H1 (cell line): Measurements from ENCODE around the gene TOM1. TPM values are rescaled to one million over a fixed set of nuclear protein-coding genes. Genes with fewer than 3 reads are reported as not detected.
A peak's percentile ranks its signal among the peaks of the same experiment; 100 is the strongest.

Experiments used
- CTCF ChIA-PET: fragments of 300-600 bp; sonication (Branson Sonifier 250); formaldehyde crosslinking; loops from one replicate; lab custom pipeline; 2021; ENCODE audit not compliant: partially characterized antibody; lab: Charles Lee
- POLR2A ChIA-PET: fragments of 300-600 bp; sonication (Branson Sonifier 250); formaldehyde crosslinking; loops from one replicate; lab custom pipeline; 2021; ENCODE audit warnings: inconsistent platforms; ENCODE audit not compliant: partially characterized antibody; lab: Charles Lee
- DNase-seq, 2 experiments: peaks; one replicate each; pipeline versions ENCODE4 v3.0.0 to v3.0.0-alpha.2; 2010 to 2022; ENCODE audit warnings: low spot score in 2 of 2, low read depth in 1 of 2, mixed read lengths in 1 of 2
- FAIRE-seq: peaks from 2 replicates; lab custom pipeline; 2011; peaks lifted over from hg19 to GRCh38; lab: Jason Lieb, UNC
- H2AFZ ChIP-seq: 2 replicates; pipeline ENCODE4 v1.8.1; 2012; ENCODE audit warnings: low read length, inconsistent platforms
- H2AK5ac ChIP-seq: 2 replicates; pipeline ENCODE4 v1.6.1; 2013; ENCODE audit warnings: low read depth, low read length
- H2BK120ac ChIP-seq: replicated peaks from 2 replicates; pipeline ENCODE3; 2013; ENCODE audit warnings: low read depth, low read length, inconsistent platforms
- H2BK12ac ChIP-seq: 2 replicates; pipeline ENCODE4 v1.6.1; 2013; ENCODE audit warnings: low read depth, low read length
- H2BK15ac ChIP-seq: 2 replicates; pipeline ENCODE4 v1.6.1; 2013; ENCODE audit warnings: low read length
- H2BK20ac ChIP-seq: 2 replicates; pipeline ENCODE4 v1.6.1; 2013; ENCODE audit warnings: low read length
- H2BK5ac ChIP-seq: 2 replicates; pipeline ENCODE4 v1.6.1; 2013; ENCODE audit warnings: low read depth, low read length
- H3K14ac ChIP-seq: 2 replicates; pipeline ENCODE4 v1.6.1; 2013; ENCODE audit warnings: inconsistent platforms; ENCODE audit not compliant: insufficient read length
- H3K18ac ChIP-seq: 2 replicates; pipeline ENCODE4 v1.6.1; 2013; ENCODE audit warnings: low read length; ENCODE audit errors: extremely low read depth
- H3K23ac ChIP-seq: 2 replicates; pipeline ENCODE4 v1.6.1; 2013; ENCODE audit warnings: inconsistent platforms; ENCODE audit not compliant: insufficient read length
- H3K23me2 ChIP-seq: 2 replicates; pipeline ENCODE4 v1.6.1; 2013; ENCODE audit warnings: low read depth, low read length
- H3K27ac ChIP-seq: 2 replicates; pipeline ENCODE4 v1.6.1; 2011; ENCODE audit warnings: low read depth, low read length, inconsistent platforms
- H3K27me3 ChIP-seq, 4 experiments: replicated peaks in 1 of 4; 1 replicate in 1 of 4; 2 replicates in 3 of 4; pipeline versions ENCODE4 v1.6.1 to v1.8.1; 2011 to 2013; ENCODE audit warnings: low read length in 3 of 4, mild to moderate bottlenecking in 3 of 4, inconsistent platforms in 2 of 4, mixed read lengths in 2 of 4, moderate library complexity in 1 of 4; ENCODE audit not compliant: control insufficient read depth in 3 of 4, insufficient read depth in 3 of 4; ENCODE audit errors: extremely low read depth in 1 of 4
- H3K36me3 ChIP-seq, 4 experiments: 2 replicates each; pipeline versions ENCODE4 v1.6.1 to v1.8.1; 2011 to 2013; ENCODE audit warnings: mild to moderate bottlenecking in 4 of 4, low read length in 3 of 4, moderate library complexity in 2 of 4, control low read depth in 1 of 4, inconsistent platforms in 1 of 4; ENCODE audit not compliant: insufficient read depth in 4 of 4, control insufficient read depth in 2 of 4
- H3K4ac ChIP-seq: replicated peaks from 2 replicates; pipeline ENCODE3; 2013; ENCODE audit warnings: low read length, low read depth, mixed read lengths, inconsistent platforms; ENCODE audit not compliant: insufficient read length
- H3K4me1 ChIP-seq, 4 experiments: replicated peaks in 1 of 4; 1 replicate in 1 of 4; 2 replicates in 3 of 4; pipeline versions ENCODE4 v1.6.1 to v1.8.1; 2011 to 2013; ENCODE audit warnings: low read length in 3 of 4, inconsistent platforms in 2 of 4, mixed read lengths in 1 of 4; ENCODE audit not compliant: insufficient read depth in 4 of 4, control insufficient read depth in 3 of 4
- H3K4me2 ChIP-seq, 2 experiments: 2 replicates each; pipeline versions ENCODE4 v1.6.1 to v1.8.1; 2011 to 2013; ENCODE audit warnings: low read depth in 2 of 2, low read length in 2 of 2, control low read depth in 1 of 2, inconsistent platforms in 1 of 2, mild to moderate bottlenecking in 1 of 2; ENCODE audit not compliant: insufficient read depth in 1 of 2
- H3K4me3 ChIP-seq, 4 experiments: fragments of 200-600, 300-600 bp in 1 of 4; sonication (generic), shearing (Covaris generic), sonication (Bioruptor Twin) in 1 of 4; 2 replicates each; pipeline versions ENCODE4 v1.5.1 to v1.8.1; 2011 to 2016; ENCODE audit warnings: low read length in 4 of 4, low read depth in 3 of 4, control low read depth in 2 of 4, inconsistent platforms in 2 of 4, mild to moderate bottlenecking in 2 of 4, mixed read lengths in 1 of 4, moderate library complexity in 1 of 4; ENCODE audit not compliant: insufficient read depth in 2 of 4; ENCODE audit errors: extremely low read depth in 1 of 4
- H3K56ac ChIP-seq: replicated peaks from 2 replicates; pipeline ENCODE3; 2013; ENCODE audit warnings: low read depth, mild to moderate bottlenecking, mixed read lengths, low read length, inconsistent platforms; ENCODE audit not compliant: insufficient read length
- H3K79me1 ChIP-seq: 2 replicates; pipeline ENCODE4 v1.6.1; 2013; ENCODE audit warnings: low read depth, low read length, control low read depth
- H3K79me2 ChIP-seq, 2 experiments: 2 replicates each; pipeline versions ENCODE4 v1.6.1 to v1.8.1; 2012 to 2013; ENCODE audit warnings: low read length in 2 of 2, mild to moderate bottlenecking in 2 of 2, inconsistent platforms in 1 of 2; ENCODE audit not compliant: insufficient read depth in 2 of 2, control insufficient read depth in 1 of 2
- H3K9ac ChIP-seq, 4 experiments: replicated peaks in 1 of 4; 1 replicate in 1 of 4; 2 replicates in 3 of 4; pipeline versions ENCODE4 v1.6.1 to v1.8.1; 2011 to 2013; ENCODE audit warnings: low read depth in 3 of 4, low read length in 3 of 4, control low read depth in 2 of 4, mild to moderate bottlenecking in 2 of 4, moderate library complexity in 2 of 4, inconsistent platforms in 1 of 4; ENCODE audit errors: extremely low read depth in 1 of 4
- H3K9me3 ChIP-seq, 2 experiments: 2 replicates each; pipeline versions ENCODE4 v1.6.1 to v1.8.1; 2012 to 2013; ENCODE audit warnings: mild to moderate bottlenecking in 2 of 2, moderate library complexity in 2 of 2, control low read depth in 1 of 2, inconsistent platforms in 1 of 2, low read depth in 1 of 2, low read length in 1 of 2, mixed read lengths in 1 of 2; ENCODE audit not compliant: insufficient read depth in 2 of 2
- H4K20me1 ChIP-seq, 2 experiments: replicated peaks in 1 of 2; 2 replicates each; pipeline versions ENCODE3 to v1.8.1; 2011 to 2013; ENCODE audit warnings: inconsistent platforms in 2 of 2, low read length in 2 of 2, mild to moderate bottlenecking in 1 of 2; ENCODE audit not compliant: insufficient read depth in 2 of 2, control insufficient read depth in 1 of 2
- H4K5ac ChIP-seq: 2 replicates; pipeline ENCODE4 v1.6.1; 2013; ENCODE audit warnings: low read length, low read depth, mixed read lengths, inconsistent platforms; ENCODE audit not compliant: insufficient read length
- H4K8ac ChIP-seq: 2 replicates; pipeline ENCODE4 v1.8.0; 2013; ENCODE audit warnings: mild to moderate bottlenecking, moderate library complexity, low read length, inconsistent platforms; ENCODE audit not compliant: insufficient read depth; ENCODE audit errors: extremely low read depth
- H4K91ac ChIP-seq: replicated peaks from 2 replicates; pipeline ENCODE3; 2013; ENCODE audit warnings: low read length, mixed read lengths, inconsistent platforms; ENCODE audit not compliant: insufficient read length
- JUN ChIP-seq: IDR thresholded peaks from 2 replicates; pipeline ENCODE4 v1.6.1; 2011; ENCODE audit warnings: low read depth, mild to moderate bottlenecking, improper control_type of control experiment, low read length
- KDM4A ChIP-seq: IDR thresholded peaks from one replicate; pipeline ENCODE4 v1.7.1; 2012; ENCODE audit warnings: low read depth, mild to moderate bottlenecking, moderate library complexity, low read length, inconsistent platforms; ENCODE audit not compliant: severe bottlenecking
- MAFK ChIP-seq: IDR thresholded peaks from 2 replicates; pipeline ENCODE4 v1.6.1; 2012; ENCODE audit warnings: low read depth, mild to moderate bottlenecking, improper control_type of control experiment, low read length
- POU5F1 ChIP-seq: IDR thresholded peaks from 2 replicates; pipeline ENCODE4 v1.6.1; 2011; ENCODE audit warnings: low read depth, mild to moderate bottlenecking, low read length, moderate library complexity
- RFX5 ChIP-seq: IDR thresholded peaks from 2 replicates; pipeline ENCODE4 v1.6.1; 2011; ENCODE audit warnings: low read depth, low read length, improper control_type of control experiment, borderline replicate concordance
- SIX5 ChIP-seq: IDR thresholded peaks from 2 replicates; pipeline ENCODE4 v1.6.1; 2011; ENCODE audit warnings: mild to moderate bottlenecking, low read depth, low read length
- SRF ChIP-seq: IDR thresholded peaks from 2 replicates; pipeline ENCODE4 v1.6.1; 2011; ENCODE audit warnings: mild to moderate bottlenecking, low read depth, low read length, moderate library complexity
- TAF1 ChIP-seq: IDR thresholded peaks from 2 replicates; pipeline ENCODE4 v1.6.1; 2011; ENCODE audit warnings: mild to moderate bottlenecking, low read depth, low read length
- WGBS, 2 experiments: shearing (Covaris generic) in 1 of 2; methylation state at CpG; one replicate each; pipeline versions ENCODE4 v1.1.6 to v1.1.7; 2013 to 2015; ENCODE audit warnings: low lambda C conversion rate in 2 of 2, mixed read lengths in 2 of 2, inconsistent platforms in 1 of 2, low coverage in 1 of 2, missing lambda C conversion rate in 1 of 2; ENCODE audit not compliant: insufficient replicate concordance in 2 of 2, insufficient coverage in 1 of 2, insufficient read length in 1 of 2; ENCODE audit errors: extremely low coverage in 1 of 2, missing lambda C conversion rate in 1 of 2; 5-methylcytosine and 5-hydroxymethylcytosine counted together
- polyA plus RNA-seq, 7 experiments: library from polyadenylated mRNA; depleted of rRNA in 3 of 7; stranded (reverse) in 5 of 7; unstranded in 2 of 7; fragments of >200 nt in 5 of 7; fragments of 200-250 nt in 2 of 7; gene quantifications; 1 replicate in 5 of 7; 2 replicates in 1 of 7; 4 replicates in 1 of 7; pipeline versions ENCODE4 v1.2.1 to v1.2.3, GENCODE V29; 2011 to 2013; ENCODE audit warnings: missing spikeins in 2 of 7, mixed read lengths in 2 of 7
- total RNA-seq: library from RNA; stranded (reverse); fragmentation: NEBNext Ultra II Directional; extraction: Animal tissue kit (Norgen Biotek cat#: 25700); gene quantifications from 2 replicates; pipeline ENCODE4 v1.2.1, GENCODE V29; 2021
- TF ChIP-seq, protein P1 (sequence below): IDR thresholded peaks from 2 replicates; pipeline ENCODE4 v1.6.1; 2012; ENCODE audit warnings: inconsistent platforms
- TF ChIP-seq, protein P2 (sequence below): IDR thresholded peaks from 2 replicates; pipeline ENCODE4 v1.6.1; 2011; ENCODE audit warnings: low read length, improper control_type of control experiment

Gene TOM1
- total and polyA plus RNA-seq, 2 of the 8 experiments (the other 6 are each of a cell fraction or from before 2014, with no cell fraction given) = 25.1 to 39.2 TPM

DNA sequence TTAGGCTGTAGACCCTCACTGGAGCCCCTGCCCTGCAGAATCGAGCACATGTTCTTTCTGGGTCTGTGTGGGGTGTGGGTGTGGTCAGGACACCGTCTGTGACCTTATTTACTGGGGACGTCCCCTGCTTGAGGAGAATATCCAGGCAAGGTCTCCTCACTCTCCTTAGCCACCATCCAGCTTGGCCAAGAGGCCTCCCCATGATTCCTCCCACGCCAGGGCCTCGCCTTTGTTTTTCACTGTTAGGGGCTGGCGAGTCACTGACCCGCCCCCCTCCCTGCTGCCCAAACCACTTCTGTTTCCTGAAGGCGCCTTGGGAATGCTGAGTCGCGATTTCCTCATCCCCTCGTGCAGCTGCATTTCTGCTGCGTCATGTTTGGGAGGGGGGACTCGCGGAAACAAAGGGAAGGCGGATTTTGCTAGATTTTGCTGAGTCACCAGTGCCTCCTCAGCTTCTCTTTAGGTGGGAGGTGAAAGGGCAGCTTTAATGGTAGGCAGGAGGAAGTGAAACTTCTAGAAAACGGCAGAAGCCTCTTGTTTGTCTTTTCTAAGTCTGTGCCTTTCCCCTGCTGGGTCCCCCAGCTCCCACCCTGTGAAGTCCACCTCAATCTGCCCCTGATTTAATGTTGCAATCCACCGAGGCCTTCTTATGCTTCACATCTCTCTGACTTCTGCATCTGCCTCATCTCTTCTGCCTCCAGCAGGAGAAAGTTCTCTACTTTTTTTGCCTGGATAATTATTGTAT, 77.2 kb downstream of the TOM1 start:
- 12% methylated on average over 16 of the region's 17 CpGs; no CpG with 5 or more reads in 1 of the 2 experiments for WGBS, 2 experiments
- no peak overlapping the region for H2AFZ ChIP-seq
- H2BK15ac ChIP-seq = peak overlapping the region; percentile 97
- peak overlapping the region; percentile 99 for H2BK12ac ChIP-seq
- peak overlapping the region; percentile 96 for H3K18ac ChIP-seq
- 0 out of 2 replicates have a peak overlapping the region, but pooled peaks have one; percentile 82 for H2AK5ac ChIP-seq
- peak overlapping the region in 3 of 4 experiments; percentile 58 to 68 (median 60); a peak in 5 of 7 replicates for H3K9ac ChIP-seq
- no peak overlapping the region for H3K14ac ChIP-seq
- H4K5ac ChIP-seq = peak overlapping the region; percentile 52
- no peaks in the 10 kb centered on the region for H4K20me1 ChIP-seq
- 0 out of 2 replicates have a peak overlapping the region, but pooled peaks have one; percentile 26 for H4K8ac ChIP-seq
- H3K79me1 ChIP-seq = peaks cover 2% of the 10 kb centered on the region; the same call in 1 of the 2 replicates
- no peaks in the 10 kb centered on the region for H3K36me3 ChIP-seq
- H3K4me2 ChIP-seq = peak overlapping the region; percentile 30 to 40
- H3K4me3 ChIP-seq = peak overlapping the region in 1 of 4 experiments; percentile 10; a peak in 1 of 8 replicates
- peak overlapping the region; percentile 93 for H2BK120ac ChIP-seq
- H3K79me2 ChIP-seq = peaks cover 0 to 4% of the 10 kb centered on the region in 2 experiments; a peak in 1 of 4 replicates
- peaks cover 10% of the 10 kb centered on the region; the same call in 1 of the 2 replicates for H3K23me2 ChIP-seq
- H3K23ac ChIP-seq = no peak overlapping the region
- ChIA-PET POLR2A (interaction anchor here (0.6 to 57.4 kb wide), 11 partner anchors 7 to 688 kb away, joined by 3 to 1995 read pairs (median 3); partner anchors contain the start of genes MCM5 and TOM1), CTCF (interaction anchor here (0.7 to 1.0 kb wide), 5 partner anchors 9 to 646 kb away, joined by 3 read pairs; no protein-coding TSS in a partner anchor)
- DNase-seq (peak; percentile 87 to 94), FAIRE-seq (peak; percentile 68)
- peak overlapping the region; percentile 100 for H2BK5ac ChIP-seq
- H3K9me3 ChIP-seq = no peaks in the 10 kb centered on the region
- peak overlapping the region; percentile 92; the same call in 1 of the 2 replicates for H2BK20ac ChIP-seq
- H3K27me3 ChIP-seq = no peaks in the 10 kb centered on the region; a peak in 1 of 7 replicates
- H3K4me1 ChIP-seq = peaks cover 23 to 31% (median 28%) of the 10 kb centered on the region in 4 experiments
- peak overlapping the region; percentile 52 for H3K56ac ChIP-seq
- H3K4ac ChIP-seq = peak overlapping the region; percentile 89
- peak overlapping the region; percentile 87 for H3K27ac ChIP-seq
- peak overlapping the region; percentile 83 for H4K91ac ChIP-seq
- TF ChIP-seq SRF (no peak), RFX5 (no peak), JUN (peak; percentile 26; the same call in 1 of the 2 replicates), POU5F1 (no peak), MAFK (peak; percentile 100), SIX5 (no peak), KDM4A (no peak), TAF1 (peak; percentile 59)
- TF ChIP-seq, protein P1, sequence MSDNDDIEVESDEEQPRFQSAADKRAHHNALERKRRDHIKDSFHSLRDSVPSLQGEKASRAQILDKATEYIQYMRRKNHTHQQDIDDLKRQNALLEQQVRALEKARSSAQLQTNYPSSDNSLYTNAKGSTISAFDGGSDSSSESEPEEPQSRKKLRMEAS = peak; percentile 98
- TF ChIP-seq, protein P2, sequence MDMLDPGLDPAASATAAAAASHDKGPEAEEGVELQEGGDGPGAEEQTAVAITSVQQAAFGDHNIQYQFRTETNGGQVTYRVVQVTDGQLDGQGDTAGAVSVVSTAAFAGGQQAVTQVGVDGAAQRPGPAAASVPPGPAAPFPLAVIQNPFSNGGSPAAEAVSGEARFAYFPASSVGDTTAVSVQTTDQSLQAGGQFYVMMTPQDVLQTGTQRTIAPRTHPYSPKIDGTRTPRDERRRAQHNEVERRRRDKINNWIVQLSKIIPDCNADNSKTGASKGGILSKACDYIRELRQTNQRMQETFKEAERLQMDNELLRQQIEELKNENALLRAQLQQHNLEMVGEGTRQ = no peak
